Measurements from ENCODE around the gene NFX1. TPM values are rescaled to one million over a fixed set of nuclear protein-coding genes. Genes with fewer than 3 reads are reported as not detected.

NFX1 gene
- polyA plus RNA-seq, 1 experiment: 32.2 TPM

DNA sequence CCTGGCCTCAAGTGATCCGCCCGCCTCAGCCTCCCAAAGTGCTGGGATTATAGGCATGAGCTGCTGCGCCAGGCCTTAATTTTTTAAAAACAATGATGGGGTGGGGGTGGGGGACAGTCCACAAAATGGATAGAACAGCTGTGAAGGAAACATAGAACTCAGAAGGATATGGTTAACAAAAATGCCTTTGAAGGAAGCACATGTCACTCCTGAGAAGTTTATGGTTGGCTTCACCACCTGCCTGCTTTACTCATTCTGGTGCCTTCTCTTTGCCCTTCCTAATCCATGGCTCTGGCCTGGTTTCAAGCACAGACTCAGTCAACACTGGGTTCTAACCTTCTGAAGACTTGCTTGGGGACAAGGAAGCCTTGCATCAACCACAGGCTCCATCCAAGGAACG lies 36.1 kb upstream of the NFX1 start:
- Histone ChIP-seq H3K4me3 (ENCODE audit: low read depth, low read length) (no peak overlapping the region), H3K36me3 (ENCODE audit: control insufficient read depth, insufficient read depth, low read length) (peaks cover 24% of the 10 kb centered on the region), H3K27me3 (ENCODE audit: control insufficient read depth, insufficient read depth, low read length) (no peaks in the 10 kb centered on the region)
- TF ChIP-seq, protein P1, sequence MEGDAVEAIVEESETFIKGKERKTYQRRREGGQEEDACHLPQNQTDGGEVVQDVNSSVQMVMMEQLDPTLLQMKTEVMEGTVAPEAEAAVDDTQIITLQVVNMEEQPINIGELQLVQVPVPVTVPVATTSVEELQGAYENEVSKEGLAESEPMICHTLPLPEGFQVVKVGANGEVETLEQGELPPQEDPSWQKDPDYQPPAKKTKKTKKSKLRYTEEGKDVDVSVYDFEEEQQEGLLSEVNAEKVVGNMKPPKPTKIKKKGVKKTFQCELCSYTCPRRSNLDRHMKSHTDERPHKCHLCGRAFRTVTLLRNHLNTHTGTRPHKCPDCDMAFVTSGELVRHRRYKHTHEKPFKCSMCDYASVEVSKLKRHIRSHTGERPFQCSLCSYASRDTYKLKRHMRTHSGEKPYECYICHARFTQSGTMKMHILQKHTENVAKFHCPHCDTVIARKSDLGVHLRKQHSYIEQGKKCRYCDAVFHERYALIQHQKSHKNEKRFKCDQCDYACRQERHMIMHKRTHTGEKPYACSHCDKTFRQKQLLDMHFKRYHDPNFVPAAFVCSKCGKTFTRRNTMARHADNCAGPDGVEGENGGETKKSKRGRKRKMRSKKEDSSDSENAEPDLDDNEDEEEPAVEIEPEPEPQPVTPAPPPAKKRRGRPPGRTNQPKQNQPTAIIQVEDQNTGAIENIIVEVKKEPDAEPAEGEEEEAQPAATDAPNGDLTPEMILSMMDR (IDR thresholded peaks at IDR 0.05; ENCODE audit: insufficient read depth, low read depth, low read length): no peak
- ChIA-PET CTCF (interaction anchor here (1.1 to 1.5 kb wide), 2 partner anchors 11 to 17 kb away, joined by 3 read pairs; no protein-coding TSS in a partner anchor), POLR2A (no interaction called here)
- no peak for DNase-seq (ENCODE audit: low read depth)

DNA sequence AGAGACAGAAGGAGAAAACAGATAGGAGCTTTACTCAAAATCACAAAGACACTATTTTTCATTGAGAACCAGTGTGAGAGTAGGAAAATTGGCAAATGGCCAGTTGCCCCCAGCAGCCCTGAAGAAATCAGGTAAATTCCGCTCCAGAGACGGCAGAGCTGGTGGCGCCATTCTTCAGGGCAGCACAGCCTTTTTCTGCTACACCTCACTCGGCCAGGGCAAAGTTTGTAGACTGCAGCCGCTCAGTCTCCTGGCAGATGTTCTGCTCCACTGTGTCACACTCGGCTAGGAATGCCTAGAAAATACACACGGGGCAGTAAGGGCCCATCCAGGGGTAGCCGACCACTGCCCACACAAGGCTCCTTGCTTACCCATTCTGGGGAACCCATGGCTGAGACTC lies 35.3 kb upstream of the NFX1 start:
- ChIA-PET POLR2A (no interaction called here), CTCF (interaction anchor here (1.1 to 1.5 kb wide), 2 partner anchors 12 to 18 kb away, joined by 3 read pairs; no protein-coding TSS in a partner anchor)
- H3K36me3 ChIP-seq (ENCODE audit: control insufficient read depth, insufficient read depth, low read length): peaks cover 27% of the 10 kb centered on the region
- H3K4me3 ChIP-seq (ENCODE audit: low read depth, low read length): no peak overlapping the region
- DNase-seq (ENCODE audit: low read depth): no peak
- TF ChIP-seq, protein P1 (IDR thresholded peaks at IDR 0.05; ENCODE audit: insufficient read depth, low read depth, low read length): no peak
- H3K27me3 ChIP-seq (ENCODE audit: control insufficient read depth, insufficient read depth, low read length): no peaks in the 10 kb centered on the region

DNA sequence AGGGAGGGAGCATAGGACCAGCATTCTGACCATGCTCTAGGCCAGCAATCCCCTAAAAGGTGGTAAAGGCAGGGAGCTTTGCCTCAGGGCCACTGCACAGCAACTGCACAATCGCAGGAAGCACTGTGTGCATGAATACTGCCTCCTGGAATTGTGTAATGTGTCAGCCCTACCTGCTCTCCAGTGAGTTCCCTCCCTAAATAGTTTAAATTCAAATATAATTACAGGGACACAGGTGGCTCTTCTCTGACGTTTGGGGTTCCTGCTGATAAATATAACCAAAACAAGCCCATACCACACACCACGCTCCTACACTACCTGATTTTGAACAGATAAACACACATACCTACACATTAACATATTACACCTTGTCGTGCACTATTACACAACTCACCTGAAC lies 34.8 kb upstream of the NFX1 start:
- Histone ChIP-seq H3K4me3 (ENCODE audit: low read depth, low read length) (no peak overlapping the region), H3K36me3 (ENCODE audit: control insufficient read depth, insufficient read depth, low read length) (peaks cover 27% of the 10 kb centered on the region), H3K27me3 (ENCODE audit: control insufficient read depth, insufficient read depth, low read length) (no peaks in the 10 kb centered on the region)
- TF ChIP-seq, protein P1 (IDR thresholded peaks at IDR 0.05; ENCODE audit: insufficient read depth, low read depth, low read length): no peak
- POLR2A ChIA-PET: no interaction called here
- no peak for DNase-seq (ENCODE audit: low read depth)
- CTCF ChIA-PET: interaction anchor here (1.1 kb wide), 1 partner anchor 13 kb away, joined by 3 read pairs; no protein-coding TSS in a partner anchor

DNA sequence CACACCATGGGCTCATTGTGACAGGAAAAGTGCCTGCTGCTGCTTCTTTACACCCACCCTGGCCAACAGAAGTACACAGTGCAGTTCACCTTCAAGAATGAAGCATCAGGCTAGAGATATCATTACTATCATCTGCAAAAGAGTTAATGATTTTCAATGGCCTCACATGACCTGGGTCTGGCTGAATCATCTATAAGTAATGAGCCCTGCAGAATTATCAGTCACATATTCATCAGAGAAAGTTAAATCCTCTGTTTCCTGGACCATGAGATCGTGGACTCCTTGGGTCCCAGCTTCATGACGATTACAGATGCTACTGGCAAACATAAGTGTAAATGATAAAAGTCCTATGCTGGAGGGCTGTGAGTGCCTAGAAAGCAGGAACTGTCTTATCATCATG lies 34.1 kb upstream of the NFX1 start:
- TF ChIP-seq, protein P1 (IDR thresholded peaks at IDR 0.05; ENCODE audit: insufficient read depth, low read depth, low read length): no peak
- CTCF ChIA-PET: no interaction called here
- Histone ChIP-seq H3K27me3 (ENCODE audit: control insufficient read depth, insufficient read depth, low read length) (no peaks in the 10 kb centered on the region), H3K36me3 (ENCODE audit: control insufficient read depth, insufficient read depth, low read length) (peaks cover 27% of the 10 kb centered on the region), H3K4me3 (ENCODE audit: low read depth, low read length) (no peak overlapping the region)
- POLR2A ChIA-PET: no interaction called here
- no peak for DNase-seq (ENCODE audit: low read depth)

DNA sequence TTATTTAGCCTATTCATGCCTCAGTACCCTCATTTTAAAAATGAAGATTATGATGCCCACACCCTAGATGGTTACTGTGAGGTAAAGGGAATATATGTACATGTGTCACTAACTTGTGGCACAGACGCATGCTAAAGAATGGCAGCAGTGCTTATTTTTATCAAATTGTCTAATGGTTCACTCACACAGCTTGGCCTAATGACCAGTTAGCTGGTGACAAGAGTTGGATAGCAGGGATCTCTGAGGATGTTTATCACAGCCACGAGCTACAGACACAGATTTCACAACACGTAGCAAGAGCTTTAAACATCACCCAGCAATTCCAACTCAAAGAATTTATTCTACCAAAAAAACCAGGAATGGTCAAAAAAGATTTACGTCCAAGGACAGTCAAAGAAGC lies 33.0 kb upstream of the NFX1 start:
- POLR2A ChIA-PET: no interaction called here
- Histone ChIP-seq H3K27me3 (ENCODE audit: control insufficient read depth, insufficient read depth, low read length) (no peaks in the 10 kb centered on the region), H3K4me3 (ENCODE audit: low read depth, low read length) (no peak overlapping the region), H3K36me3 (ENCODE audit: control insufficient read depth, insufficient read depth, low read length) (peaks cover 26% of the 10 kb centered on the region)
- TF ChIP-seq, protein P1 (IDR thresholded peaks at IDR 0.05; ENCODE audit: insufficient read depth, low read depth, low read length): no peak
- CTCF ChIA-PET: no interaction called here
- no peak for DNase-seq (ENCODE audit: low read depth)
